Astrocyte of the hippocampus (primary cell): ENCODE results near the gene TOMM34.

Source experiments
- DNase-seq: peaks from one replicate; pipeline ENCODE4 v3.0.0; 2011; ENCODE audit warnings: low read depth, low spot score

Gene TOMM34

GRCh38 chr20:44962483-44962882 is 2.3 kb upstream of the TOMM34 start:
- DNase-seq, result no peak

GRCh38 chr20:44961870-44962267 is 1.7 kb upstream of the TOMM34 start:
- peak; percentile 19 for DNase-seq

GRCh38 chr20:44961011-44961869 is 1.0 kb upstream of the TOMM34 start:
- no peak for DNase-seq

GRCh38 chr20:44959638-44960102 is 527 bp downstream of the TOMM34 start:
- DNase-seq, result no peak

DNA sequence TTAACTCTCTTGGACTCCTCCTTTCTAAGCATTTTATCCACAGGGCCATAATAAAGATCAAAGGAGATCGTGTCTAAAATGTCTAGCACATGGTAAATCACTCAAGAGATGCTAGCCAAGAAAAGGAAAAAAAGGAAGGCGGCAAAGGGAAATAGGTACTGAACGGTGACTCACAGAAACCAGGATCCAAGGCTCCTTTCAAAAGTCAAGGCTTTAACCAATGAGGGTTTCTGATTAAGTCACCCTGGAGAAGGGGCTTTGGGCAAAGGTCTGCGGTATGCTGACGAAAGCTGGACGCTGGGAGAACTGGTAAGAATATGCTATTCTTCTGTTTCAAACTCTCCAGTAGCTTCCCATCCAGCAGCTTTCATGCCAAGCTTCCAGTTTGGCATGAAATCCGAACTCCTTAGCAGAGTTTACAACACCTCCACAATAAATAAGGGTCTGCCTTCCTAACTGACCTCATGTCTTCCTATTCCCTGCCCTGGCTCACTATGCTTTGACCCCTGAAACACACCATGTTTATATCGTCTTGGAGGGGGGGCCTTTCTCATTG is 1.0 kb downstream of the TOMM34 start:
- DNase-seq, result peak; percentile 62

DNA sequence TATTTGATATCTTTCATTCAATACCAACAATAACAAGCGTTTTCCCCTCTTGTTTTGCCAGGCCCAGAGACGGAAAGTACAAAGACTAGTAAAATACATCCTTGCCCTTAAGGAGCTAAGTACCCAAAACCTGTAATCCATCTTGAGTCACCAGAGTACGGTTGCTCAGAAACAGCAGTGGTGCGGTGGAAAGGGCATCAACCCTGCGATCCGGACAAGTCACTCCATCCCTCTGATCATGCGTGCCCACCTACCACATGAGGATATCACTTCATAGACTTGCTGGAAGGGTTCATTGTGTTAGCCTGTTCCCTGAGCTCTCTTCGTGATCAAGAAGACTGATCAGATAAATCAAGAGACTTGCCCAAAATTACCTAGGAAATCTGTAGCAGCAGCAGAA is 1.9 kb downstream of the TOMM34 start:
- no peak for DNase-seq

DNA sequence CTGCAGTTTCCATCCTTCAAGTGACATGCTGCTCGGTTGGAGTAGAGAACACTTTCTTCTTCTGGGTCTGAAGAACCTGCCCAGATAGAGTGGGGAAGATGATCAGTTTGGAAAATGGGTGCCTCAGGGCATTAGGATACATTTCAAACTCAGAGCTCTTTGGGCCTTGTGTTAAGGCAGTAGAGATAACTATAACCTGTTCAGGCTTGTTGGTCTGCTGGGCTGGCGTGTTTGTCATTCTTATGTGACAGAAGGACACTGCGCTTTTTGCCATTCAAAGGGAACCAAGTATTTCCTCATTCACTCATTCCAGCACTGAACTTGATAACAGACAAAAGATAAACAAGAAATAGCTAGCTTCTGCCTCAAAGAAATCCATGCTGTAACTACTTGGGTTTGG is 3.8 kb downstream of the TOMM34 start:
- no peak for DNase-seq

GRCh38 chr20:44955270-44955669 is 4.9 kb downstream of the TOMM34 start:
- DNase-seq, result no peak

GRCh38 chr20:44954211-44954610 is 6.0 kb downstream of the TOMM34 start:
- DNase-seq, result no peak

- DNase-seq, result no peak
Observed at GRCh38 chr20:44952731-44953130, 7.5 kb downstream of the TOMM34 start.

DNA sequence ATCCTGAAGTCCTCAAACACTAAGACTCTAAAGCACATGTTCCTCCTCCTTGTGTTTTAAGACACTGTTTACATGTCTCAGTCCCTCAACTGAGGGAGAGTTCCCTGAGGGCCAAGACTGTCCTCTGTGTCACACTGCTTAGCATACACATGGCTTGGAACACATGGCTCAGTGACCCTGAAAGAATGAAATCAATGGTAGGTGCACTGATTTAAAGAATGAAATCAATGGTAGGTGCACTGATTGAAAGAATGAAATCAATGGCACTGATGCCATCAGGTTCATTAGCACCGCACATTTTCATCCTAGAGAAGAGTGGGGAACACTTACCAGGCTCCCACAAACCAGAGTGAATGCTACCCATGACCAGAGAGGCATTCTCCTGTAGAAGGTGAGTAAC is 9.8 kb downstream of the TOMM34 start:
- no peak for DNase-seq

DNA sequence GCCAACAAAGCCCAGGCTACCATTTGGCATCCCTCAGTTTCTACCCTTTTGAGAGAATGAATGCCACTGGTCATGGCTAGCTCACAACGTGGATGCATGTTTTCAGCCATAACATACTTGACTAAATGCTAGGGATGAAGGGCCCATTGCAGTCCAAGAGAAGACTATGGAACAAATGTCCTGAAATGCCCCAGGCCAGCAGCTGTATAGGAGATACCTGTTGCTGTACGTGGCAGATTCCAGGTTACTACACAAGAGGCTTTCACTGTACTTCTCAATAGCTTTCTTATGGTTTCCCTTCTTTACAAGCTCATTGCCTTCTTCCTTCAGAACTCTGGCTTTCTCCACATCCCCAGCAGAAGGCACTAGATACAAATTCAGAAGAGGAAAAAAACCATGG is 11.7 kb downstream of the TOMM34 start:
- DNase-seq, result no peak

GRCh38 chr20:44948107-44948506 is 12.1 kb downstream of the TOMM34 start:
- no peak for DNase-seq

GRCh38 chr20:44946271-44946852 is 13.8 kb downstream of the TOMM34 start:
- DNase-seq, result no peak

- no peak for DNase-seq
Observed at GRCh38 chr20:44945261-44945660, 14.9 kb downstream of the TOMM34 start.

DNA sequence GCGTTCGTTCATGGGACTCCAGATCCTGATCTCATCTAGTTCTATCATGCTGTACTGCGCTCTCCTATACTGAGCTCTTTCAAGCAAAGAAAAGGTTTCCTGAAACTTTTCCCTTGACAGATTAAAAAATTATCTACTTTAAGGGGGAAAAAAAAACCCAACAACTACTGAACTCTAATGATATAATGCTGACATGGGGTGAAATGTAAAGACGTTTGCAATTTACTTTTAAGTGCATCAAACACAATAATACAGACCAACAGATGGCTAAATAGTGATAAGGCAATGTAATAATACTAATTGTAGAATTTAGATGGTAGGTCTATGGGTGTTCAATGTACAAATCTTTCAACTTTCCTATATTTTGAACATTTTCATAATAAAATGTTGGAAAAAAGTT is 16.4 kb downstream of the TOMM34 start:
- no peak for DNase-seq

GRCh38 chr20:44942264-44942973 is 17.8 kb downstream of the TOMM34 start:
- DNase-seq, result no peak

DNA sequence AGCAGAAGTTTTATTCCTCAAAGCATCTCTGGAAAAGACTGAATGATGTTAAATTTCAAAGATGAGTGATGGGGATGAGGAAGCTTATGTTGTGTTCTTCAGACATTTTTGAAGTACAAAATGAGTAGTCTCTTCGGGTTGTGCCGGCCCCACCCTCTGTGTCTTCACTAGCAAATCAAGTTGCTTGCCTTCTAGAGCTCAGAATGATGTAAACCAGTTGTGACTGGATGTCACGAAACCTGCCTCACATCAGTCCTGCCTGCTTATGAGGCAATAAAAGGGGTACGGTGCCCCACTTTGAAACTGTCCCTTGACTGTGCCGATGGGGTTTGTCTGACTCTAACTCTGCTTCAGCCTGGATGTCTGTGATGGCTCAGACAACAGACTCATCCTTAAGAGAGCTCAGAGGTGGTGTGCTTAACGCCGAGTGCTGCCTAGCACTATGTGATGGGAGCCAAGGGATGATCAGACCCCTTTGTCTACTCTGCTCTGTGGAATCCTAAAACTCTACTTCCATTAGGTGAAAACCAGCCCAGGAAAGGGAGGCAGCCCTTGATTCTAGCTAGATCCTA is 19.0 kb downstream of the TOMM34 start:
- DNase-seq, result no peak

GRCh38 chr20:44938637-44939036 is 21.6 kb downstream of the TOMM34 start:
- no peak for DNase-seq

- no peak for DNase-seq
Observed at GRCh38 chr20:44936510-44936909, 23.7 kb downstream of the TOMM34 start.

GRCh38 chr20:44932916-44933315 is 27.3 kb downstream of the TOMM34 start:
- no peak for DNase-seq

GRCh38 chr20:44931911-44932310 is 28.3 kb downstream of the TOMM34 start:
- DNase-seq, result no peak
